Stimulated activated CD4-positive, alpha-beta T cell treated with anti-CD3 and anti-CD28 coated beads, Interleukin-15, amount 100 ng/mL, for 48 hours (primary cell): ENCODE data around the gene NHP2.
A peak's percentile ranks its signal among the peaks of the same experiment; 100 is the strongest.

Source experiments
- DNase-seq, 2 donors: peaks; one replicate each; pipeline ENCODE4 v3.0.0-alpha.2; 2020; ENCODE audit warnings: low read depth in 2 of 2

NHP2 gene

GRCh38 chr5:178174456-178174855 lies 20.8 kb upstream of the NHP2 start:
- DNase-seq = no peak

- DNase-seq = no peak
These were observed 16.8 kb upstream of the NHP2 start for GRCh38 chr5:178170455-178170854.

GRCh38 chr5:178165581-178165980 lies 11.9 kb upstream of the NHP2 start:
- no peak for DNase-seq

- DNase-seq = peak; percentile 83 to 91
These were observed 10.4 kb upstream of the NHP2 start for GRCh38 chr5:178163772-178164735.

GRCh38 chr5:178162481-178162880 lies 8.8 kb upstream of the NHP2 start:
- DNase-seq = no peak

GRCh38 chr5:178160176-178160575 lies 6.5 kb upstream of the NHP2 start:
- no peak for DNase-seq

- no peak for DNase-seq
These were observed 1.4 kb upstream of the NHP2 start for GRCh38 chr5:178155065-178155464.

GRCh38 chr5:178152491-178153444 lies 917 bp downstream of the NHP2 start:
- DNase-seq = no peak

GRCh38 chr5:178150977-178151734 lies 2.5 kb downstream of the NHP2 start:
- no peak for DNase-seq

GRCh38 chr5:178149199-178149932 lies 4.3 kb downstream of the NHP2 start:
- DNase-seq = peak in 1 of 2 donors; percentile 25

GRCh38 chr5:178147406-178147805 lies 6.3 kb downstream of the NHP2 start:
- DNase-seq = no peak

- DNase-seq = peak; percentile 38 to 59
These were observed 7.5 kb downstream of the NHP2 start for GRCh38 chr5:178145965-178146820.

- no peak for DNase-seq
These were observed 9.8 kb downstream of the NHP2 start for GRCh38 chr5:178143901-178144300.

GRCh38 chr5:178143246-178143645 lies 10.4 kb downstream of the NHP2 start:
- no peak for DNase-seq

GRCh38 chr5:178142642-178143041 lies 11.0 kb downstream of the NHP2 start:
- no peak for DNase-seq

GRCh38 chr5:178141550-178141949 lies 12.1 kb downstream of the NHP2 start:
- no peak for DNase-seq

GRCh38 chr5:178137991-178138390 lies 15.7 kb downstream of the NHP2 start:
- no peak for DNase-seq

- no peak for DNase-seq
These were observed 16.7 kb downstream of the NHP2 start for GRCh38 chr5:178136990-178137389.

GRCh38 chr5:178131446-178131996 lies 22.2 kb downstream of the NHP2 start:
- DNase-seq = no peak
